Tongue (tissue), 2 donors: Measurements from ENCODE around the gene SMYD4. TPM values are rescaled to one million over a fixed set of nuclear protein-coding genes. Genes with fewer than 3 reads are reported as not detected.
A peak's percentile ranks its signal among the peaks of the same experiment; 100 is the strongest.
"Not testable (repeated sequence)": the region's sequence is repeated elsewhere in the genome, so short reads cannot be mapped to it uniquely, and the experiment has no call there.

Experiments
- DNase-seq: peaks from one replicate; pipeline ENCODE4 v3.0.0-alpha.2; 2015
- total RNA-seq: library from RNA; depleted of rRNA; stranded (reverse); fragments of >200 nt; gene quantifications from one replicate; pipeline ENCODE4 v1.2.3, GENCODE V29; 2014

SMYD4 gene, protein sequence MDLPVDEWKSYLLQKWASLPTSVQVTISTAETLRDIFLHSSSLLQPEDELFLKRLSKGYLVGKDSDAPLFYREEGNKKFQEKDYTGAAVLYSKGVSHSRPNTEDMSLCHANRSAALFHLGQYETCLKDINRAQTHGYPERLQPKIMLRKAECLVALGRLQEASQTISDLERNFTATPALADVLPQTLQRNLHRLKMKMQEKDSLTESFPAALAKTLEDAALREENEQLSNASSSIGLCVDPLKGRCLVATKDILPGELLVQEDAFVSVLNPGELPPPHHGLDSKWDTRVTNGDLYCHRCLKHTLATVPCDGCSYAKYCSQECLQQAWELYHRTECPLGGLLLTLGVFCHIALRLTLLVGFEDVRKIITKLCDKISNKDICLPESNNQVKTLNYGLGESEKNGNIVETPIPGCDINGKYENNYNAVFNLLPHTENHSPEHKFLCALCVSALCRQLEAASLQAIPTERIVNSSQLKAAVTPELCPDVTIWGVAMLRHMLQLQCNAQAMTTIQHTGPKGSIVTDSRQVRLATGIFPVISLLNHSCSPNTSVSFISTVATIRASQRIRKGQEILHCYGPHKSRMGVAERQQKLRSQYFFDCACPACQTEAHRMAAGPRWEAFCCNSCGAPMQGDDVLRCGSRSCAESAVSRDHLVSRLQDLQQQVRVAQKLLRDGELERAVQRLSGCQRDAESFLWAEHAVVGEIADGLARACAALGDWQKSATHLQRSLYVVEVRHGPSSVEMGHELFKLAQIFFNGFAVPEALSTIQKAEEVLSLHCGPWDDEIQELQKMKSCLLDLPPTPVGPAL
- total RNA-seq, result 16.1 TPM

DNA sequence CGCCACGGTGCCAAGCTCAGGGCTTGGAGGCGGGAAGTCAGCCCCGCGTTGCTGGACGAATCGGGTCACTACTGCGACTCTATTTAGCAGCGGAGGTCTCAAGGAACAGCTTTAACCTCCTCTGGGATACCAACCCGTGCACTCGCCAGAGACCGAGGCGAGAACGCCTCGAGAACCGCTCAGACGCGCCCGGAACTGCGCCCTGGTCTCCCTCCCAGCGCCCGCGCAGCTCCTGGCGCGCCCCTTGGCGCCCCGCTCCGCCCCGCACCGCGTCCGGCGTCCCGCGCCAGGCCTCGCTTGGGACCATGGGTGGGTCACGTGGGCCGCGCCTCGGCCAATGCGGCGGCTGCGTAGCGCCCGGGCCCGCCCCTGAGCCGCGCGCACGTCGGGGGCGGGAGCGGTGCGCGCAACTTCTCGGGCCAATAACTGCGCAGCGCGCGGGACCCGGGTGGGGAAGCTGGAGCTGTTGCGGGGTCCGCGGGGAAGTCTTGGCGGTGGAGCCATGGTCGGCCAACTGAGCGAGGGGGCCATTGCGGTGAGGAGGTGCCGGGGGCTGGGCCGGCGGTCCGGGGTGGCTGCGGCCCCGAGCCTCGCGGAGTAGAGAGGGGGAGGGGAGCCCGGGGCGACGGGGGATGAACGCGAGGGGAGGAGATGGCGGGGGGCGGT is at the start of gene SMYD4, which contains the start of gene RPA1:
Gene SMYD4, minus strand, starts transcription at position 311 of the 666 bp plus-strand sequence. CDS start 1,908 bp downstream, outside the sequence.
Gene RPA1, plus strand, starts transcription at position 414 of the 666 bp plus-strand sequence. Its CDS starts 89 bp downstream, at position 503.
- DNase-seq, result peak; percentile 94

DNA sequence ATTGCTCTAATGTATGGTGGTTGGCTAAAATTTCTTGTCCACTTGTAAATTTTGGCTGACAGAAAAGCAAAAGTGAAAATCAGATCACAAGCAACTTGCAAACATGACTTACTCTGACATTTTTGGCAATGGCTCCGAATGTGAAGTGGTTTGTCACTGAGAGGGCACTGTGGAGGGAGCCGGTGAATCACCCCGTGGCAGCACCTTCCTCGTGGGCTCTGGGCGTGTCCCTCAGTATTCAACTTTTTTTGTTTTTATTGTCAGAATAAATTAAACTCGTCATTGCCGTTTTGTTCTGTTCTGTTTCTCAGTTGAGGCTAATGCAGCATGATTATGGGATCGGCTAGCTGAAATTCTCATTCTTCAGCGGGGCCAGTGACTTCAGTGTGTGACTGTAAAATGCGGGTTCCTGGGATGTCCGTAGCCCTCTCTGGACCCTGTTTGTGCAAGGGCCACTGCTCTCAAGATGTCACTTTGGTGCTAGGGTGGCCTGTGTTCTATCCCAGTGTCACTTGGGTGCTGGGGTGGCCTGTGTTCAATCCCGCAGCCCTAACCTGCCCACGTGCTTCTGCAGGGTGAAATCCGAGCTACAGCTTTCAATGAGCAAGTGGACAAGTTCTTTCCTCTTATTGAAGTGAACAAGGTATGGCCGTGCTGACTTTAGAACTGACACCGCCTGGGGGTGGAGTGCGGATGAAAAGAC is 48.9 kb upstream of the SMYD4 start:
- DNase-seq, result no peak

DNA sequence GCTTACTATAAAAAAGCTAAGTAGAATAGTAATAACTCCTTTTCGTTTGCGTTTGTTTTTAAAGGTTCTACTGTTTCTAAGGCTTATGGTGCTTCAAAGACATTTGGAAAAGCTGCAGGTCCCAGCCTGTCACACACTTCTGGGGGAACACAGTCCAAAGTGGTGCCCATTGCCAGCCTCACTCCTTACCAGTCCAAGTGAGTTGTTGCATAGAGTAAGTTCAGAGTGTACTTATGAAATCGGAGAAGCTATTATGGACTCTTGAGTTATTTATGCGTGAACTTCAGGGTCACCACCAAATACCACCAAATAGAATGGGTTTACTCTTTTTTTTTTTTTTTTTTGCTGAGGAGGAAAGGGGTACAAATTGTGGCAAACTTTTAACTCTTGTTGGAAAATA is 45.9 kb upstream of the SMYD4 start:
- no peak for DNase-seq

DNA sequence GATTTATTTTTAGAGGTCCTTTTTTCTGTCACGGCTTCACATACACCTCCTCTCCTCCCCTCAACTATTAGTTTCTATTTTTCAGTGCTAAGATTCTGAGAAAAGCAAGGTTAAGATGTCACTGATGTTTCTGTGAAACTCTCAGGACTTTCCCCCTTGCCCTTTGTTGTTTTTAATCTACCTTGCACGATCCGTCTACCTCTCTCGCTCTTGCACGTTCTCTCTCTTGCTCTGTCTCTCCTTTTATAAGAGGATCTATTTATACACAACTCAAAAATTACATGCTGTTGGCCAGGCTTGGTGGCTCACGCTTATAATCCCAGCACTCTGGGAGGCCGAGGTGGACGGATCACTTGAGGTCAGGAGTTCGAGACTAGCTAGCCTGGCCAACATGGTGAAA is 43.7 kb upstream of the SMYD4 start:
- DNase-seq, result no peak

DNA sequence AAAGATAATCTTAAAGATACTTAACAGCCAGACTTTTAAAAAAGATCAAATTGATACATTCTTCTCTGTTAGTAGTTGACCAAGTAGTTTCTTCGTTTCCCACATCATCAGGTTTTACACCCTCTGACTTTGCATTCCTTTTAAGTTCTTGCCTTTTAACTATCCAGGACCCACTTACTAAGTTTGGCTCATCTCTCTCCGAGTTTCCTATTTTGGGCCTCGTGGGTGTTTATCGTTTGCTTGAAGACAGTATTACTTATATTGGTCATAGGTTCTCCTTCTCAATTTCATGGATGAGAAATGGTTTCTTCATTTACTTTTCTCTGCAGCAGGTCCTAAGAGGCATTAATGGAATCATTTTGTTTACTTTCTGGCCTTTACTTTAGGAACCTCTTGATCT is 43.3 kb upstream of the SMYD4 start:
- DNase-seq, result no peak

DNA sequence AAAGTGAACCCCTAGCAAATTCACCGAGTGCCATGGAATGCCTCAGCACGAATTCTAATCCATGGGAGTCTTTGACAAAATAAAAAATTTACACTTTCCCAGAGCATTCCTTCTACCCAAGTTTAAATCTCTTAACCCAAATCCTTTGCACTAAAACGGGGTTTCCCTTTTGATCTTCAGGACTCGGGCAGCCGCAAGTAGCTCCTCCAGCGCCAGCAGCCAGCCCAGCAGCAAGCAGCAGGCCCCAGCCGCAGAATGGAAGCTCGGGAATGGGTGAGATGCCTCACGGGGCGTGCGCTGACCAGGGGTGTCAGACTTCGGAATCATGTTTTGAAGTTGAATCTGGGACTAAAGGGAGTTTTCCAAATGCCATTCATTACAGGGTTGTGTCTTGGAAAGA is 42.6 kb upstream of the SMYD4 start:
- DNase-seq, result no peak

DNA sequence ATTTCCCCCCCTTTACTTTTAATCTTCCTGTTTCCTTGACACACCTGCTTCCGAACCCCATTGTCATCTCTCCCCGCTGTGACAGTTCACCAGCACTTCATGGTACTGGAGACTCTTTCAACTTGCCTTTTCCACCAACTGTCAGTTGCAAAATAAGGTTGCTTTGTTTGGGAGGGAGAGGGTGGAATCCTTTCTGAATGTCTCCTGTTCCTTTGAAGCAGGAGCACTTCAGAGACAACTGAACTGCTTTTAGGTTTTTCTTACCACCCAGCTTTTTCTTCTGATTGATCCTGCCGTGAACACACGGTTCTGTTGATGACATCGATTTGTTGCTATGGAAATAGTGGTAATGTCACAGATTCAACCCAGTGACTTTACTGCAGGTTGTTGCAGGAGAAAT is 42.1 kb upstream of the SMYD4 start:
- no peak for DNase-seq

DNA sequence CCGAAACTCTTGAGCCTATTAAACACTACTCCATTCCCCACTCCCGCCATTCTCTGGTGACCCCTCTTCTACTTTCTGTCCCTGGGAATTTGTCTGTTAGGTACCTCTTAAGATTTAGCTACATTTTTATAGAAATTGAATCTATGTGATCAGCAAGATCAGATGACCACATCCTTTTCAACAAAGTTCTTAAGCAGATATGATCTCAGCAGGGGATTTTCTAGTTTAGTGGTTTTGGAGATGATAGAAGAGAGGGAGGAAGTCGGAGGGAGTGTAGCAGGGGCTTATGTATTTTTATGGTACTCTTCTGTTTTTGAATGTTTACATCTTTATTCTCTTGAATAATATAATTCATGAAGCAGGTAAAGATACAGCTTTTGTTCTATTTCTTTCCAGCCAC is 40.9 kb upstream of the SMYD4 start:
- no peak for DNase-seq

DNA sequence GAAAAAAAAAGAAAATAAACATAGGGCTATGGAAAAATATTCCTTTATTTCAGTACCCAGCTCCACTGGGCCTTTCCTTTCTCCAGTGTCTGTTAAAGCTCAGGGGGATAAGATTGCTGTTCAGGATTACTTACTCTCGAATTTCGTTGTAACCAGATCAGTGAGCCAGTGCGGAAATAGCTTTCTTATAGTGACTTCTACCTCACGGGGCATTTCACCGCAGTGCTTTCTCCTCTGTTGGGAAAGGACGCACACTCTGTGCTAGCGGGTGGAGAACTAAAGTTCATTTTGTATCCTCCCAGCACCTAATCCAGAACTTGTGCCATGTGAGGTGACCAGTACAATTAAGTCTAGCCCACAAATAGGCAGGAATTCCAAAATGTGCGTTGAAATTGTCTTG is 38.4 kb upstream of the SMYD4 start:
- DNase-seq, result no peak

DNA sequence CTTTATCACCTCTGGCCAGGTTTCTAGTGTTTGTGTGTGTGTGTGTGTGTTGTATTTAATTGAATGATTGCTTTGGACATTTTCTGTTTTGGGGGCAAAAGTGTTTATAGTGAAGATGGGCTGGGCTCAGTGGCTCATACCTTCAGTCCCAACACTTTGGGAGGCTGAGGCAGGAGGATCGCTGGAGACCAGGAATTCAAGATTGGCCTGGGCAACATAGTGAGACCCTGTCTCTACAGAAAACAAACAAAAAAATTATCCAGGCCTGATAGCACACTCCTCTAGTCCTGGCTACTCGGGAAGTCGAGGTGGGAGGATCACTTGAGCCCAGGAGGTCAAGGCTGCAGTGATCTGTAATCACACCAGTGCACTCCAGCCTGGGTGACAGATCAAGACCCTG is 37.6 kb upstream of the SMYD4 start:
- no peak for DNase-seq

DNA sequence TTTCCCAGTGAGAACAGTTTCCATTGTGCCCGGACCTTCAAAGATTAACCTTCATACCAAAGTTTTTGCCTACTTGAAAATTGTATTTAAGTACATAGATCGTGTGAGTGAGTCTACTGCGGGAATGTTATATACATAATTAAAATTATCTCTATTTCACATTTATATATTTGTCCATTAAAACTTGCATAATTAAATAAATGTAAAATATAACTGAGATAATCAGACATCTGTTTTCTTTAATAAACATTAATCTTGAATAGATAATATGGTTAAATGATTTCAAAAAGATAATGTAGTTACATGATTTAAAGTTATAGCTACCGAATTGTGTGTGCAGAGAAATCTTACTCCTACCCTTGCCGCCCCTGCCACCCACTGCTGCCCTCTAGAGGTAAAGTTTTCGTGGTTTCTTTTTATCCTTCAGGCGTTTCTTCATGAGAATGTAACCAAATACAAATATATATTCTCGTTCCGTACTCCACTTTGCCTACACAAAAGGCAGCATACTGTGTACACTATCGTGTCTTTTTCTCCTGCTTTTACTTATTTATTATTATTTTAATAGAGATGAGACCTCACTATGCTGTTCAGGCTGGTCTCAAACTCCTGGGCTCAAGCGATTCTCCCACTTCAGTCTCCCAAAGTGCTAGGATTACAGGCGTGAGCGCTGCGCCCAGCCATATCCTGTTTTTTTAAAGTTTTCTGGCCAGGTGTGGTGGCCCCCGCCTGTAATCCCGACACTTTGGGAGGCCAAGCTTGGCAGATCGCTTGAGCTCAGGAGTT is 35.7 kb upstream of the SMYD4 start:
- peak; percentile 32 for DNase-seq

DNA sequence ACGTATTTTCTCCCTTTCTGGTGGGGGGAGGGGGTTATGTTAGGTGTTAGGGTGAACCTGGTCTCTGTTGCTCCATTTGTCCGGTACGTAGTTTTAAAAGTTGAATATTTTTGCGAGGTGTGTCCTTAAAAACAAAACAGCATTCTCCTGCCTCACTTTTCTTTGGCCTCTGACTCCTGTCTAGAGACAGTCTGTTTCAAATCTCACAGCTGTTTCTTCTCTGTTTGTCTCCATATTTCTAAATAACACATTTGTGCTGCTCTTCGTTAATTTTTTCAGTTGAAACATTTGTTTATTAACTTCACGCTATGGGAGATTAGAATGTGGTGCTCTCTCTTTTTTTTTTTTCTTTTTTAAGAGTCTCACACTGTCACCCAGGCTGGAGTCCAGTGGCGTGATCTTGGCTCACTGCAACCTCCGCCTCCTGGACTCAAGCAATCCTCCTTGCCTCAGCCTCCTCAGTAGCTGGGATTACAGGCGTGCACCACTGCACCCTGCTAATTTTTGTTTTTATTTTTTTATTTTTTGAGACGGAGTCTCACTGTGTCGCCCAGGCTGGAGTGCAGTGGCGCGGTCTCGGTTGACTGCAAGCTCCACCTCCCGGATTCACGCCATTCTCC is 31.8 kb upstream of the SMYD4 start:
- DNase-seq, result no peak

DNA sequence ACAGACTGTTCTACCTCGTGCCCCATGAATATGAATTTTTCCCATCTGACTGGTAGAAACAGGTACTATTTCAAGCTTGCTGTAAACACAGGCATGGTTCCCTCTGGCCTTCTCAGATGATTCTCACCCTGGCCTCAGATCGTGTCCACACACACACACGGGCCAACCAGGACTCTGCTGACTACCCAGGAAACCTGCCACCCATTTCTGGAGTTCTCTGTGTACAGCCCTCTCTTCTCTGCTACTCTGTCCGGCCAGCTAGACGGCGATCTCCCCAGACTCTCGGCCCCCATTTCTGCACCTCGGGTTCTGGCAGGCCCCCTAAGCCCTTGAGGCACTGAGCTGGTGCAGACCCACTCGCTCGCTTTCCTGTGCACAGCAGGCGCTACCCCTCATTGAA is 31.3 kb upstream of the SMYD4 start:
- no peak for DNase-seq

DNA sequence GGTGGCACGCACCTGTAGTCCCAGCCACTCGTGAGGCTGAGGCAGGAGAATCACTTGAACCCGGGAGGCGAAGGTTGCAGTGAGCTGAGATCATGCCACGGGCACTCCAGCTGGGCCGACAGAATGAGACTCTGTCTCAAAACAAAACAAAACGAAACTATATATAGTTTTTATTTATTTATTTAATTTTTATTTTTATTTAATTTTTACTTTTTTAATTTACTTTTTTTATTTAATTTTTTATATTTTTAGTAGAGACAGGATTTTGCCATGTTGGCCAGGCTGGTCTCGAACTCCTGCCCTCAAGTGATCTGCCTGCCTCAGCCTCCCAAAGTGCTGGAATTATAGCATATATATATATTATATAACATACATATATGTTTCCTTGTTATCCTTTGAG is 26.8 kb upstream of the SMYD4 start:
- not testable (repeated sequence) for DNase-seq

DNA sequence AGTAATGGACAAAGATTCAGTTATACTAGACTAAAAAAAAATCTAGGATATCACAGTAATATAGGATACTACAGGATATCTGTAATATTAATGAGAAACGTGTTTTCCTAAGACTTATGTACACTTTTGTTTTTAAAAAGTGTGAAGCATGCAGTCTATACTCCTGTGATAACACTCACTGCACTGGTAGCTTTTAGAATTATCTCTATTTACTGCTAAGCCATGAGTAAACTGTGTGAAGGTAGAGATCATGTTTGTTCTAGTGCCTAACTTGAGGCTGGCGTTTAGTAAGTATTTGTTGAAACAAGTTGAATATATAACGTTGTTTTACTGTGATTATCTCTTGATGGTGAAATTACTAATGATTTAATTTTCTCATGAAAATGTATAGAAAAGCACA is 24.0 kb upstream of the SMYD4 start:
- DNase-seq, result no peak

DNA sequence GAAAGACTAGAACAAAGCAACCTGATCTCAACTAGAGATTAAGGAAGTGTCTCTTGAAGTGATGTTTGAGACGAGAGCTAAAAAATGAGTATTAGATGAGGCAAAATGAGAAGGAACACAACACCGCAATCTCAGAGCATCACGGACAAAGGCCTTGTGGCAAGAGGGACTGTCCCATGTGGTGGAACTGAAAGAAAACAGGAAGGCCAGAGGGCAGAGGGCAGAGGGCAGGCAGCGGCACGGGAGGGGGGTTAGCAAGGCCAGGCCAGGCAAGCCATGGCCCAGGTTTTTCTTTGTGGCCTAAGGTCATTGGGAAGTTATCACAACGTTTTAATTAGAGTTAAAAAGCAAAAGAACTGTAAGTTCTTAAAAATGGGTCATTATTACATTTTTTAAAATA is 22.6 kb upstream of the SMYD4 start:
- DNase-seq, result no peak

DNA sequence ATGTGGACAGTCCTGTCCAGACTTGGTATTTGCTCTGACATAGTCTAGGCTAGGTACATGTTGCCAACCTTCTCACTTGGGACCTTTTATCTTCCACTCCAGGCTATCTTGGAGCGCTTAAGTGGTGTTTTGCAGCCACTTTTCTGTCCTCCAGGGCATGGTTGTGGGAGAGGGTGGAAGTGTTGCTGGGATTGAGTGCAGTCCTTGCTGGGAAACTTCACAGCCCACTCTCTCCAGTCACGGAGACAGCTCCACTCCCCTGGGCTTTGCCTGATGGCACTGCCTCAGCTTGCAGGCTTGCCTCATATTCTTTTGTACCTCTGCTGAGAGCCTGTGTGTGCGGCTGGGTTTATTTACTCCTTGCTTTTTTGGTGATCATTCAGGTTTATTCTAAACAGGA is 17.5 kb upstream of the SMYD4 start:
- no peak for DNase-seq

DNA sequence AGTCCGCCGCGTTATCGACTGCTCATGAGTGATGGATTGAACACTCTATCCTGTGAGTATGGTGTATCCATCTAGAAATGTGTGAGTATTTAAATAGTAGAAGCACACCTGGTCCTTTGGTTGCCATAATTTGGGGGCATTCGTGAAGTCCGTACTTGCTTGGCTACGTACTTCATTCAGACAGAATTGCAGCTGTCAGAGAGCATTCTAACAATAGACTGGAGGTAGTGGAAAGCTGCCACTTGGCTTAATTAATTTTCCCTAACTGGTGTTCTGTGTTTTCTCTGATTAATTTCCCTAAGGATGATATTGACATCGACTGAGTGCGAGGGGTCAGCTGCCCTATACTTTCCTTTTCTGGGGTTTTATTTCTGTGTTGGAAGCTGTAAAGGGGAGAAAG is 14.2 kb upstream of the SMYD4 start:
- DNase-seq, result peak; percentile 11

DNA sequence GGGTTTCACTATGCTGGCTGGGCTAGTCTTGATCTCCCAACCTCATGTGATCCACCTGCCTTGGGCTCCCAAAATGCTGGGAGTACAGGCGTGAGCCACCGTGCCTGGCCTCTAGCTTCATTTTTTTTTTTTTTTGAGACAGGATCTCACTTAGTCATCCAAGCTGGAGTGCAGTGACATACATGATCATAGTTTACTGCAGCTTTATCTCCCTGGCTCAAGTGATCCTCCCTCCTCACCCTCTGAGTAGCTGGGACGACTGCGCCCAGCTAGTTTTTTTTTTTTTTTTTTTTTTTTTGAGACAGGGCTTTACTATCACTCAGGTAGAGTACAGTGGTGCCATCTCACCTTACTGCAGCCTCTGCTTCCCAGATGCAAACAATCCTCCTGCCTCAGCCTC is 9.8 kb upstream of the SMYD4 start:
- no peak for DNase-seq

DNA sequence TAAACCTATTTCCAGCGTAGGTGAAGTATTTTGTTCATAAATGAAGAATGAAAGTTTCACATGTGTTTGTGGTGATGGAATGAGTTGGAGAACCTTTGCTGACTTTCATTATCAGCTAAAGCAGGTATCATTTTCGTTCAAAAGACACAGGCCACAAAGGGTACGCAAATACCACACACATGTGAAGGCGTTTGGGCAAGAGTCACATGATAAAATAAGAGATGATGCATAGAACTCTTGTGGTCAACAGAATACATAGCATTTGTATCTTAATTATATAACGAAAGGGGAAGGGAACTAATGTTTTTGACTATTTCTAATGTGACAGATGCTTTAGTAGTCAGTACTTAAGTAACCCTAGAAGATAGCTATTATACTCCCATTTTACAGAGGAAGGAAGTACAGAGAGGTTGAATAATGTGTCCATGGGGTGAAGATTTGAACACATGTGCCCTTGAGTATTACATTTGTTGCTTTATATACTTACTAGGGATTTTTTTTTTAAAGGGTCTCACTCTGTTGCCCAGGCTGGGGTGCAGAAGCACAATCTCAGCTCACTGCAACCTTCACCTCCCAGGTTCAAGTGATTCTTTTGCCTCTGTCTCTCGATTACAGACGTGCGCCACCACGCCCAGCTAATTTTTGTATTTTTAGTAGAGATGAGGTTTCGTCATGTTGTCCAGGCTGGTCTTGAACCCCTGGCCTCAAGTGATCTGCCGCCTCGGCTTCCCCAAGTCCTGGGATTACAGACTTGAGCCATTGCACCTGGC is 4.9 kb upstream of the SMYD4 start:
- no peak for DNase-seq
